DND-41 (cell line): ENCODE results near the gene C11orf24.

Experiments used
- ATAC-seq: fragments of 200-7000 bp; cut with Tn5 transposase; 3 replicates; pipeline ENCODE4 v1.9.1; 2021; ENCODE audit warnings: low read depth; ENCODE audit not compliant: insufficient read depth
- DNase-seq: peaks from one replicate; pipeline ENCODE4 v3.0.0-alpha.2; 2020
- H2AFZ ChIP-seq: 2 replicates; pipeline ENCODE4 v1.6.0; 2012; ENCODE audit warnings: low read depth, low read length
- H3K27ac ChIP-seq: 2 replicates; pipeline ENCODE4 v1.5.1; 2012; ENCODE audit warnings: low read length, inconsistent platforms
- H3K27me3 ChIP-seq: fragments of 200-600 bp; sonication (generic); 2 replicates; pipeline ENCODE4 v1.6.0; 2012; ENCODE audit warnings: low read length, mild to moderate bottlenecking, inconsistent platforms; ENCODE audit not compliant: insufficient read depth, poor library complexity
- H3K36me3 ChIP-seq: 2 replicates; pipeline ENCODE4 v1.5.1; 2012; ENCODE audit warnings: low read length, inconsistent platforms; ENCODE audit not compliant: insufficient read depth
- H3K4me1 ChIP-seq: 2 replicates; pipeline ENCODE4 v1.5.1; 2012; ENCODE audit warnings: mild to moderate bottlenecking, low read length; ENCODE audit not compliant: insufficient read depth
- H3K4me2 ChIP-seq: 2 replicates; pipeline ENCODE4 v1.6.0; 2012; ENCODE audit warnings: mild to moderate bottlenecking, moderate library complexity, low read length, inconsistent platforms; ENCODE audit not compliant: insufficient read depth
- H3K4me3 ChIP-seq, 2 experiments: fragments of 200-600 bp in 1 of 2; shearing (Covaris generic) in 1 of 2; 2 replicates each; pipeline ENCODE4 v1.5.1; 2012 to 2016; ENCODE audit warnings: inconsistent platforms in 2 of 2, low read length in 2 of 2, mild to moderate bottlenecking in 2 of 2, low read depth in 1 of 2, moderate library complexity in 1 of 2
- H3K79me2 ChIP-seq: 2 replicates; pipeline ENCODE4 v1.6.0; 2012; ENCODE audit warnings: low read length, inconsistent platforms; ENCODE audit not compliant: insufficient read depth
- H3K9ac ChIP-seq: 2 replicates; pipeline ENCODE4 v1.6.0; 2012; ENCODE audit warnings: low read depth, mild to moderate bottlenecking, inconsistent platforms, low read length, moderate library complexity
- H3K9me3 ChIP-seq: 2 replicates; pipeline ENCODE4 v1.5.1; 2012; ENCODE audit warnings: low read length, moderate library complexity, mild to moderate bottlenecking, inconsistent platforms; ENCODE audit not compliant: insufficient read depth, severe bottlenecking
- H4K20me1 ChIP-seq: 2 replicates; pipeline ENCODE4 v1.6.0; 2012; ENCODE audit warnings: low read length; ENCODE audit not compliant: insufficient read depth
- CTCF ChIP-seq: IDR thresholded peaks from 2 replicates; pipeline ENCODE4 v1.5.1; 2012; ENCODE audit warnings: borderline replicate concordance, low read length, moderate library complexity, mild to moderate bottlenecking; ENCODE audit not compliant: poor library complexity, severe bottlenecking; ENCODE audit errors: extremely low read depth
- EZH2 ChIP-seq: IDR thresholded peaks from 3 replicates; pipeline ENCODE4 v1.6.1; 2012; ENCODE audit warnings: borderline replicate concordance, low read depth, mild to moderate bottlenecking, moderate library complexity, low read length, inconsistent platforms; ENCODE audit not compliant: severe bottlenecking

Gene C11orf24

GRCh38 chr11:68226421-68226820 lies 45.4 kb downstream of the C11orf24 start:
- Histone ChIP-seq H3K4me1 (no peaks in the 10 kb centered on the region), H2AFZ (no peak overlapping the region), H3K4me3 (no peak overlapping the region), H4K20me1 (no peaks in the 10 kb centered on the region), H3K27ac (no peak overlapping the region), H3K4me2 (no peak overlapping the region), H3K9ac (no peak overlapping the region), H3K79me2 (no peaks in the 10 kb centered on the region), H3K9me3 (no peaks in the 10 kb centered on the region), H3K27me3 (no peaks in the 10 kb centered on the region), H3K36me3 (no peaks in the 10 kb centered on the region)
- ATAC-seq = no peak
- no peak for DNase-seq
- TF ChIP-seq CTCF (no peak), EZH2 (no peak)

- Histone ChIP-seq H3K4me2 (no peak overlapping the region), H3K27me3 (no peaks in the 10 kb centered on the region), H2AFZ (no peak overlapping the region), H3K4me3 (no peak overlapping the region), H3K36me3 (no peaks in the 10 kb centered on the region), H4K20me1 (no peaks in the 10 kb centered on the region), H3K9me3 (no peaks in the 10 kb centered on the region), H3K79me2 (no peaks in the 10 kb centered on the region), H3K9ac (no peak overlapping the region), H3K4me1 (no peaks in the 10 kb centered on the region), H3K27ac (no peak overlapping the region)
- TF ChIP-seq CTCF (no peak), EZH2 (no peak)
- no peak for ATAC-seq
- DNase-seq = no peak
These were observed 47.2 kb downstream of the C11orf24 start for GRCh38 chr11:68224606-68225005.

- Histone ChIP-seq H3K27me3 (no peaks in the 10 kb centered on the region), H4K20me1 (no peaks in the 10 kb centered on the region), H2AFZ (no peak overlapping the region), H3K79me2 (no peaks in the 10 kb centered on the region), H3K9ac (no peak overlapping the region), H3K27ac (no peak overlapping the region), H3K4me2 (no peak overlapping the region), H3K4me1 (no peaks in the 10 kb centered on the region), H3K4me3 (no peak overlapping the region), H3K9me3 (no peaks in the 10 kb centered on the region), H3K36me3 (no peaks in the 10 kb centered on the region)
- TF ChIP-seq CTCF = no peak
- TF ChIP-seq EZH2 = no peak
- ATAC-seq = no peak; the same call in 2 of the 3 replicates
- no peak for DNase-seq
These were observed 48.5 kb downstream of the C11orf24 start for GRCh38 chr11:68223275-68223674.

GRCh38 chr11:68221406-68221805 lies 50.4 kb downstream of the C11orf24 start:
- Histone ChIP-seq H3K27me3 (no peaks in the 10 kb centered on the region), H2AFZ (no peak overlapping the region), H3K27ac (no peak overlapping the region), H3K79me2 (no peaks in the 10 kb centered on the region), H3K36me3 (no peaks in the 10 kb centered on the region), H3K4me2 (no peak overlapping the region), H3K4me1 (no peaks in the 10 kb centered on the region), H3K9ac (no peak overlapping the region), H4K20me1 (no peaks in the 10 kb centered on the region), H3K4me3 (no peak overlapping the region), H3K9me3 (no peaks in the 10 kb centered on the region)
- DNase-seq (no peak), ATAC-seq (no peak)
- TF ChIP-seq EZH2 (no peak), CTCF (no peak)
